GM18508 (cell line): ENCODE measurements around the gene POGLUT2.

Experiments used
- ATAC-seq: cut with Tn5 transposase; IDR thresholded peaks from one replicate; pipeline ENCODE4 v1.9.1; 2021; ENCODE audit warnings: moderate number of reproducible peaks; ENCODE audit not compliant: insufficient read depth, unreplicated experiment

Gene POGLUT2

GRCh38 chr13:102798581-102799425 is at the start of gene POGLUT2, which contains the start of gene BIVM:
Gene POGLUT2, minus strand, starts transcription at chr13:102798976. Its CDS starts 306 bp downstream, at chr13:102798670.
Gene BIVM, plus strand, starts transcription at chr13:102799119. Its CDS starts 8,149 bp downstream, at chr13:102807268.
- peak; percentile 85 for ATAC-seq

GRCh38 chr13:102847272-102848234 is 48.8 kb upstream of the POGLUT2 start:
- ATAC-seq = no peak

GRCh38 chr13:102846261-102847015 is 47.7 kb upstream of the POGLUT2 start:
- peak; percentile 30 for ATAC-seq

- peak; percentile 71 for ATAC-seq
These were observed 47.0 kb upstream of the POGLUT2 start, which contains the start of gene ERCC5 for GRCh38 chr13:102845630-102846260. Gene ERCC5, plus strand, starts transcription at chr13:102846032. Its CDS starts 235 bp downstream, at chr13:102846267.

- peak; percentile 12 for ATAC-seq
These were observed 46.5 kb upstream of the POGLUT2 start for GRCh38 chr13:102845289-102845629.

- no peak for ATAC-seq
These were observed 40.7 kb upstream of the POGLUT2 start for GRCh38 chr13:102839462-102839861.

- ATAC-seq = no peak
These were observed 40.2 kb upstream of the POGLUT2 start for GRCh38 chr13:102838982-102839381.

- no peak for ATAC-seq
These were observed 39.5 kb upstream of the POGLUT2 start for GRCh38 chr13:102838273-102838672.

- no peak for ATAC-seq
These were observed 37.7 kb upstream of the POGLUT2 start for GRCh38 chr13:102836471-102836870.

GRCh38 chr13:102830646-102831045 is 31.9 kb upstream of the POGLUT2 start:
- ATAC-seq = no peak

- ATAC-seq = no peak
These were observed 27.3 kb upstream of the POGLUT2 start for GRCh38 chr13:102825921-102826706.

GRCh38 chr13:102825400-102825799 is 26.6 kb upstream of the POGLUT2 start:
- no peak for ATAC-seq

GRCh38 chr13:102817907-102818306 is 19.1 kb upstream of the POGLUT2 start:
- ATAC-seq = no peak

- no peak for ATAC-seq
These were observed 18.5 kb upstream of the POGLUT2 start for GRCh38 chr13:102817241-102817640.

GRCh38 chr13:102816708-102817107 is 17.9 kb upstream of the POGLUT2 start:
- no peak for ATAC-seq

GRCh38 chr13:102815788-102816187 is 17.0 kb upstream of the POGLUT2 start:
- no peak for ATAC-seq

- no peak for ATAC-seq
These were observed 16.0 kb upstream of the POGLUT2 start for GRCh38 chr13:102814793-102815192.

- ATAC-seq = no peak
These were observed 15.3 kb upstream of the POGLUT2 start for GRCh38 chr13:102814025-102814607.
